IMR-90 (cell line): ENCODE data around the gene LYSMD4. TPM values are rescaled to one million over a fixed set of nuclear protein-coding genes. Genes with fewer than 3 reads are reported as not detected.

Experiments
- ATAC-seq: fragments of 200-7000 bp; cut with Tn5 transposase; 2 replicates; pipeline ENCODE4 v1.9.1; 2020; ENCODE audit warnings: low read depth, mild to moderate bottlenecking, moderate library complexity
- BruUV-seq: library from RNA; stranded (reverse); fragments of 400-500 nt; replicated peaks from 2 replicates; lab custom pipeline; 2021; lab: Mats Ljungman, UMichigan
- CTCF ChIA-PET: fragments of 300-600 bp; formaldehyde crosslinking; extraction: SDS; loops from one replicate; lab custom pipeline; 2021; ENCODE audit warnings: antibody characterized with exemption; lab: Yijun Ruan, JAX
- POLR2A ChIA-PET: fragments of 300-600 bp; sonication (Branson Sonifier 250); formaldehyde crosslinking; loops from one replicate; lab custom pipeline; 2022; ENCODE audit warnings: antibody characterized with exemption; ENCODE audit not compliant: unreplicated experiment; lab: Charles Lee
- DNase-seq: peaks from one replicate; pipeline ENCODE4 v3.0.0; 2013
- H2AFZ ChIP-seq: replicated peaks from 2 replicates; pipeline ENCODE3; 2013; ENCODE audit warnings: low read length, mild to moderate bottlenecking; ENCODE audit not compliant: poor library complexity
- H2AK5ac ChIP-seq: 2 replicates; pipeline ENCODE4 v1.6.1; 2013; ENCODE audit warnings: low read depth, low read length, inconsistent platforms
- H2AK9ac ChIP-seq: replicated peaks from 2 replicates; pipeline ENCODE3; 2013; ENCODE audit warnings: mild to moderate bottlenecking, low read depth, low read length, moderate library complexity; ENCODE audit not compliant: poor library complexity
- H2BK120ac ChIP-seq: 2 replicates; pipeline ENCODE4 v1.6.1; 2013; ENCODE audit warnings: low read depth, low read length, inconsistent platforms
- H2BK15ac ChIP-seq: 3 replicates; pipeline ENCODE4 v1.6.1; 2013; ENCODE audit warnings: low read depth, low read length, inconsistent platforms
- H2BK20ac ChIP-seq: 2 replicates; pipeline ENCODE4 v1.6.1; 2013; ENCODE audit warnings: low read depth, mild to moderate bottlenecking, inconsistent platforms, low read length, moderate library complexity
- H2BK5ac ChIP-seq: 2 replicates; pipeline ENCODE4 v1.6.1; 2013; ENCODE audit warnings: mild to moderate bottlenecking, low read depth, low read length, inconsistent platforms; ENCODE audit not compliant: poor library complexity, severe bottlenecking
- H3K14ac ChIP-seq: replicated peaks from 2 replicates; pipeline ENCODE4 v1.6.1; 2013; ENCODE audit warnings: low read depth, low read length, inconsistent platforms
- H3K18ac ChIP-seq: 2 replicates; pipeline ENCODE4 v1.6.1; 2013; ENCODE audit warnings: low read depth, low read length, control low read depth
- H3K23ac ChIP-seq: 2 replicates; pipeline ENCODE4 v1.6.1; 2013; ENCODE audit warnings: low read depth, low read length, inconsistent platforms
- H3K27ac ChIP-seq: 2 replicates; pipeline ENCODE4 v1.5.1; 2013; ENCODE audit warnings: mild to moderate bottlenecking, control low read depth, low read length; ENCODE audit not compliant: insufficient read depth
- H3K27me3 ChIP-seq: 2 replicates; pipeline ENCODE4 v1.6.1; 2013; ENCODE audit warnings: low read length; ENCODE audit not compliant: control insufficient read depth, insufficient read depth
- H3K36me3 ChIP-seq: 2 replicates; pipeline ENCODE4 v1.6.1; 2013; ENCODE audit warnings: low read length, mixed read lengths; ENCODE audit not compliant: control insufficient read depth, insufficient read depth
- H3K4ac ChIP-seq: 2 replicates; pipeline ENCODE4 v1.6.1; 2013; ENCODE audit warnings: low read depth, low read length, inconsistent platforms
- H3K4me1 ChIP-seq: 2 replicates; pipeline ENCODE4 v1.6.1; 2013; ENCODE audit warnings: low read length, mixed read lengths; ENCODE audit not compliant: control insufficient read depth, insufficient read depth
- H3K4me2 ChIP-seq: 2 replicates; pipeline ENCODE4 v1.6.1; 2013; ENCODE audit warnings: low read depth, mild to moderate bottlenecking, control low read depth, low read length, moderate library complexity
- H3K4me3 ChIP-seq: 2 replicates; pipeline ENCODE4 v1.5.1; 2013; ENCODE audit warnings: low read depth, mild to moderate bottlenecking, control low read depth, low read length, moderate library complexity; ENCODE audit not compliant: insufficient read depth
- H3K56ac ChIP-seq: 2 replicates; pipeline ENCODE4 v1.6.1; 2013; ENCODE audit warnings: low read length, inconsistent platforms; ENCODE audit not compliant: insufficient read depth; ENCODE audit errors: extremely low read depth
- H3K79me1 ChIP-seq, 2 experiments: 2 replicates each; pipeline ENCODE4 v1.6.1; 2013; ENCODE audit warnings: low read length in 2 of 2, inconsistent platforms in 1 of 2, low read depth in 1 of 2
- H3K9ac ChIP-seq: 2 replicates; pipeline ENCODE4 v1.6.1; 2013; ENCODE audit warnings: low read depth, low read length, control low read depth
- H3K9me1 ChIP-seq: 2 replicates; pipeline ENCODE4 v1.6.1; 2013; ENCODE audit warnings: low read length, inconsistent platforms; ENCODE audit not compliant: insufficient read depth
- H3K9me3 ChIP-seq: 2 replicates; pipeline ENCODE4 v1.6.1; 2013; ENCODE audit warnings: low read length; ENCODE audit not compliant: control insufficient read depth, insufficient read depth
- H4K20me1 ChIP-seq: 2 replicates; pipeline ENCODE4 v1.6.1; 2013; ENCODE audit warnings: low read length, inconsistent platforms; ENCODE audit not compliant: insufficient read depth
- H4K5ac ChIP-seq: 2 replicates; pipeline ENCODE4 v1.6.1; 2013; ENCODE audit warnings: mild to moderate bottlenecking, low read depth, low read length, control low read depth
- H4K8ac ChIP-seq, 2 experiments: 2 replicates each; pipeline ENCODE4 v1.6.1; 2013; ENCODE audit warnings: low read depth in 2 of 2, low read length in 2 of 2, control low read depth in 1 of 2, inconsistent platforms in 1 of 2
- H4K91ac ChIP-seq: 2 replicates; pipeline ENCODE4 v1.6.1; 2013; ENCODE audit warnings: low read depth, low read length, inconsistent platforms; ENCODE audit not compliant: insufficient read depth
- BHLHE40 ChIP-seq: fragments of 150-350 bp; IDR thresholded peaks from 2 replicates; pipeline ENCODE4 v1.6.1; 2016; ENCODE audit warnings: mild to moderate bottlenecking, low read depth, low read length
- CEBPB ChIP-seq: IDR thresholded peaks from 2 replicates; pipeline ENCODE4 v1.6.1; 2012; ENCODE audit warnings: low read depth, low read length, improper control_type of control experiment
- CHD1 ChIP-seq: IDR thresholded peaks from 2 replicates; pipeline ENCODE4 v1.6.1; 2012; ENCODE audit warnings: low read depth, low read length, improper control_type of control experiment
- CTCF ChIP-seq: conservative IDR thresholded peaks from 2 replicates; pipeline ENCODE4 v1.5.1; 2012; ENCODE audit warnings: mild to moderate bottlenecking, low read depth, low read length, improper control_type of control experiment
- MAFK ChIP-seq: IDR thresholded peaks from 2 replicates; pipeline ENCODE4 v1.6.1; 2012; ENCODE audit warnings: low read depth, low read length, improper control_type of control experiment
- MAZ ChIP-seq: IDR thresholded peaks from 2 replicates; pipeline ENCODE4 v1.6.1; 2012; ENCODE audit warnings: low read depth, mild to moderate bottlenecking, low read length, improper control_type of control experiment, moderate library complexity, borderline replicate concordance
- MXI1 ChIP-seq: IDR thresholded peaks from 2 replicates; pipeline ENCODE4 v1.6.1; 2012; ENCODE audit warnings: low read depth, mild to moderate bottlenecking, low read length, moderate library complexity, borderline replicate concordance
- NFE2L2 ChIP-seq: fragments of 150-350 bp; IDR thresholded peaks from 2 replicates; pipeline ENCODE4 v1.6.1; 2016; ENCODE audit warnings: low read depth, mild to moderate bottlenecking, low read length
- POLR2A ChIP-seq: IDR thresholded peaks from 2 replicates; pipeline ENCODE4 v1.6.1; 2012; ENCODE audit warnings: mild to moderate bottlenecking, low read depth, low read length
- RAD21 ChIP-seq: IDR thresholded peaks from 2 replicates; pipeline ENCODE4 v1.6.1; 2012; ENCODE audit warnings: low read length, improper control_type of control experiment
- RCOR1 ChIP-seq: IDR thresholded peaks from 2 replicates; pipeline ENCODE4 v1.6.1; 2012; ENCODE audit warnings: mild to moderate bottlenecking, low read length, improper control_type of control experiment; ENCODE audit not compliant: insufficient replicate concordance
- RFX5 ChIP-seq: IDR thresholded peaks from 2 replicates; pipeline ENCODE4 v1.8.0; 2012; ENCODE audit warnings: low read depth, mild to moderate bottlenecking, low read length, moderate library complexity
- SMC3 ChIP-seq: fragments of 150-350 bp; IDR thresholded peaks from 2 replicates; pipeline ENCODE4 v1.6.1; 2016; ENCODE audit warnings: low read depth, mild to moderate bottlenecking, antibody characterized with exemption, low read length, moderate library complexity
- USF2 ChIP-seq: fragments of 150-350 bp; IDR thresholded peaks from 2 replicates; pipeline ENCODE4 v1.6.1; 2017; ENCODE audit warnings: mild to moderate bottlenecking, antibody characterized with exemption, low read length, low read depth
- WGBS, 2 experiments: methylation state at CpG; one replicate each; pipeline versions ENCODE4 v1.1.5 to v1.1.7; 2013; ENCODE audit warnings: missing lambda C conversion rate in 2 of 2; ENCODE audit not compliant: insufficient read length in 1 of 2; ENCODE audit errors: extremely low coverage in 2 of 2; 5-methylcytosine and 5-hydroxymethylcytosine counted together
- dilution Hi-C: fragments of 300-500 bp; cut with HindIII; formaldehyde crosslinking; loops from one replicate; pipeline ENCODE4 v1.14.3; 2018; ENCODE audit warnings: low sequenced_read_pairs; ENCODE audit not compliant: unreplicated experiment
- in situ Hi-C: fragments of 300-500 bp; cut with MboI; formaldehyde crosslinking; loops from 3 replicates; pipeline ENCODE4 v1.14.3; 2019; ENCODE audit warnings: low sequenced_read_pairs, inconsistent platforms, mixed read lengths
- intact Hi-C: fragments of 100-400 bp; cut with micrococcal nuclease; formaldehyde crosslinking; loops from 2 replicates; pipeline ENCODE4 v1.10.0; 2022
- polyA plus RNA-seq, 3 experiments: library from polyadenylated mRNA; depleted of rRNA; stranded (reverse); fragments of >200 nt; gene quantifications; 2 replicates each; pipeline ENCODE4 v1.2.3, GENCODE V29; 2012; ENCODE audit warnings: low replicate concordance in 1 of 3
- total RNA-seq: library from RNA; depleted of rRNA; stranded (reverse); fragments of >200 nt; gene quantifications from 2 replicates; pipeline ENCODE4 v1.2.3, GENCODE V29; 2012
- TF ChIP-seq, protein P1 (sequence below): fragments of 150-350 bp; IDR thresholded peaks from 2 replicates; pipeline ENCODE4 v1.6.1; 2016; ENCODE audit warnings: low read depth, mild to moderate bottlenecking, low read length, moderate library complexity, borderline replicate concordance

The LYSMD4 gene
- total and polyA plus RNA-seq, 2 of the 4 experiments (the other 2 are of a cell fraction): 4.5 to 5.0 TPM

DNA sequence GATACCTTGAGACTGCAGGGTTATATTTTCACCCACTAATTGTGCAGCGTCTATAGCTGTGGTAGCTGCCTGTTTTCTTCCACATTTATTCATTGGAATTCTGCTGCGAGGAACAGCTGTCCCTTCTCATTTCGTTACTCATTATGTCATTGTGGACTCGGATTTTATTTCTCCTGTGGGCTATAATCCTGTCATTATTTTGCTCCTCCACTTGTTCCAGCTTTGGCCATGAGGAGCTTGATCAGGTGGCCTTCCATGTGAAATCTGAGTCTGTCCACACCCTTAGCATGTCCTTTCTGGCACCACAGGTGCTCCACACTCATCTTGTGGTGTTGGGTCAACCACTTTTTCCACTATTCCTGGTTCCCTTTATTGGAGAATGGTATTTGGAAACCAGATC lies 14.8 kb downstream of the LYSMD4 start:
- DNase-seq: no peak

More for the DNA sequence above, 14.8 kb downstream of the LYSMD4 start:
- Histone ChIP-seq H3K9me3 (no peaks in the 10 kb centered on the region), H4K91ac (no peak overlapping the region), H2BK20ac (no peak overlapping the region), H3K27ac (no peak overlapping the region), H3K14ac (no peak overlapping the region), H3K56ac (no peak overlapping the region), H3K27me3 (no peaks in the 10 kb centered on the region), H4K8ac (no peak overlapping the region), H2AFZ (no peak overlapping the region), H2BK15ac (no peak overlapping the region), H2BK5ac (no peak overlapping the region), H3K79me1 (no peaks in the 10 kb centered on the region; a peak in 1 of 4 replicates), H4K20me1 (no peaks in the 10 kb centered on the region; the same call in 1 of the 2 replicates), H2AK9ac (no peak overlapping the region), H2AK5ac (no peak overlapping the region), H3K9ac (no peak overlapping the region), H3K4me2 (no peak overlapping the region), H2BK120ac (no peak overlapping the region), H3K4me3 (no peak overlapping the region), H3K18ac (no peak overlapping the region), H4K5ac (no peak overlapping the region), H3K23ac (no peak overlapping the region), H3K9me1 (peaks cover 2% of the 10 kb centered on the region; the same call in 1 of the 2 replicates), H3K4ac (no peak overlapping the region), H3K36me3 (peaks cover 8% of the 10 kb centered on the region), H3K4me1 (no peaks in the 10 kb centered on the region; the same call in none of the 2 replicates)
- ATAC-seq: no peak
- no CpG with 5 or more reads among the region's 4 CpGs for WGBS, 2 experiments
- in situ Hi-C loops: no loop called here
- CTCF ChIA-PET: no interaction called here
- TF ChIP-seq CTCF (no peak), NFE2L2 (no peak), RCOR1 (no peak), RFX5 (no peak), CHD1 (no peak), POLR2A (no peak), MAZ (no peak), CEBPB (no peak), MAFK (no peak), SMC3 (no peak), BHLHE40 (no peak), USF2 (no peak), MXI1 (no peak), RAD21 (no peak)
- TF ChIP-seq, protein P1, sequence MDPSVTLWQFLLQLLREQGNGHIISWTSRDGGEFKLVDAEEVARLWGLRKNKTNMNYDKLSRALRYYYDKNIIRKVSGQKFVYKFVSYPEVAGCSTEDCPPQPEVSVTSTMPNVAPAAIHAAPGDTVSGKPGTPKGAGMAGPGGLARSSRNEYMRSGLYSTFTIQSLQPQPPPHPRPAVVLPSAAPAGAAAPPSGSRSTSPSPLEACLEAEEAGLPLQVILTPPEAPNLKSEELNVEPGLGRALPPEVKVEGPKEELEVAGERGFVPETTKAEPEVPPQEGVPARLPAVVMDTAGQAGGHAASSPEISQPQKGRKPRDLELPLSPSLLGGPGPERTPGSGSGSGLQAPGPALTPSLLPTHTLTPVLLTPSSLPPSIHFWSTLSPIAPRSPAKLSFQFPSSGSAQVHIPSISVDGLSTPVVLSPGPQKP: no peak
- intact Hi-C loops: no loop called here
- POLR2A ChIA-PET: no interaction called here
- dilution Hi-C loops: no loop called here
- no TSS peak for BruUV-seq
